Ovary (tissue), 3 donors: ENCODE measurements around the gene TRAF3IP1.

Experiments
- CTCF ChIP-seq, 3 donors: fragments of 450-650 bp in 2 of 3; fragments of 200-600 bp in 1 of 3; IDR thresholded peaks; one replicate each; pipeline versions ENCODE4 v1.5.1 to v1.8.0; 2016 to 2022; ENCODE audit warnings: antibody characterized with exemption in 3 of 3, mild to moderate bottlenecking in 1 of 3
- POLR2A ChIP-seq: fragments of 450-650 bp; IDR thresholded peaks from one replicate; pipeline ENCODE4 v1.6.1; 2017; ENCODE audit warnings: antibody characterized with exemption, mild to moderate bottlenecking, moderate library complexity
- donor health status: DM: no; HTN: no; CAD: no.

DNA sequence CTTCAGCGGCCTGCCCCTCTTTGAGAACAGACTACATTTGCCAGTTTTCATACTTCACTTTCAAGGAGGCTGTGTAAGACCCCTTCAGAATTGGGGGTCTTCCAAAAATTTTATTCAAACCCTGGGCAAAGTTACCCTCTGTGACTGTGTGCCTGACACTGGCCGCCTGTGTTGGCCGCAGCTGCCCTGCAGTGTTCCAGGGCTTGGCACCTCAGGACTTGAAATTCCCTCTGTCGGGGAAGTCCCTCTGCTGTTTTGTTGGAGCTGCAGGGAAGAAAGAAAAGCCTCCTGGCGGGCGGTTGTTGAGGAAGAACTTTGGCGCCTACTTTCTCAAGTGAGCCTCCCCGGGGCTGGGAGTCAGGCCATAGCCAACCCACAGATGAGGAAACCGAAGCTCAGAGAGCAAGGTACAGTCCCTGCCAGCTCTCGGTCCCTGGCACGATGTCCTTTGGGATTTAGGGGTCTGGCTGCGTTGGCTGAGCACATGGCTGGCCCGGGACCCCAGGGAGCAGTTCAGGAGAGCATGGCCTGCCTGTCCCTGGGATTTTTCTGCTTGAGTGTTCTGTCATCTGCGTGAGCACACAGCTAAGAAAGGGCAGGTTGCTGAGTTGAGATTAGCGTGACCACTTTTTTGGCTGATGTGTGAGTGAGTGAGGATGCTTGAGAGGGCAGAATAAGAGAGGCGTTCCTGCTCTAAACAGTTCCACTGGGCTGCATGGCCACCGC, 88.5 kb downstream of the TRAF3IP1 start:
- TF ChIP-seq CTCF (IDR thresholded peaks at IDR 0.05) (no peak), POLR2A (no peak)
